GM19395 (cell line): ENCODE data around the gene ATP10A.

ENCODE experiments used
- ATAC-seq: cut with Tn5 transposase; IDR thresholded peaks from one replicate; pipeline ENCODE4 v1.9.1; 2021; ENCODE audit warnings: mild to moderate bottlenecking, moderate library complexity; ENCODE audit not compliant: unreplicated experiment

Gene ATP10A

DNA sequence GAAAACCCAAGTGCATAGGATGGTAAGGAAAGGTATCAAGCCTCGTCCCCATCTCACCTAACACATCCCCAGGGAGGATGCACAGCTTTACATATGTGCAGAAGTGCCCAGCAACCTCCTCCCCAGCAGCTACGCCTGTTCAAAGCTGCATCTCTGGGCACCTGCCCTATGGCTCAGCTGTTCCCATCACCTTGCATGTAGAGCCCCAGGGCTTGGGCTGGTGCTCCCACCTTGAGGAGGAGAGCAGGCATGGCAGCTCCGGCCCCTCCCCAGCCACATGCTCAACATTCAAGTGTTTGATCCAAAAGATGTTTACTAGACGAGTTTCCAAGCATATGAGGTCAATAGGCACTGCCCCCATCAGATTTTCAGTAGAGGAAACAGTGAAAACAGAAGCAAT, 173.5 kb downstream of the ATP10A start:
- ATAC-seq = no peak

DNA sequence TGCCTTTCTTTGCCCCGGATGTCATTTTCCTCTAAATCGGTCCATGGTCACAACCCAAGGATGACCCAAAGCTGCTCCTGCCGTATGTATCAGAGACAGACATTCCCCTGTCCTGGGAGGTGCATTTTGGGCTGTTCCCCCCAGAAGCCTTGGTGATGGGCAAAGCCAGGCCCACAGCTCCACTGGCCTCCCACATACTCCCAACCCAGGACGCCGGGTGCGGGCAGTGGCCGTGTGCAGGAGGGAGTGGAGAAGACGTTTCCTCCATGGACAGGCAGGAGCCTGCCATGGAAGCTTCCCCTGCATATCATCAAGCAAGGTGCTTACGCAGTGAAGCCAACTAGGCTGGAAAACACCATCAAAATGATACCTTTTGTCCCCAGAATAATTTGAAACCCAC, 175.0 kb downstream of the ATP10A start:
- no peak for ATAC-seq

GRCh38 chr15:25687689-25688088, 175.4 kb downstream of the ATP10A start:
- ATAC-seq = no peak

- ATAC-seq = no peak
Observed at GRCh38 chr15:25687276-25687675, 175.9 kb downstream of the ATP10A start.

DNA sequence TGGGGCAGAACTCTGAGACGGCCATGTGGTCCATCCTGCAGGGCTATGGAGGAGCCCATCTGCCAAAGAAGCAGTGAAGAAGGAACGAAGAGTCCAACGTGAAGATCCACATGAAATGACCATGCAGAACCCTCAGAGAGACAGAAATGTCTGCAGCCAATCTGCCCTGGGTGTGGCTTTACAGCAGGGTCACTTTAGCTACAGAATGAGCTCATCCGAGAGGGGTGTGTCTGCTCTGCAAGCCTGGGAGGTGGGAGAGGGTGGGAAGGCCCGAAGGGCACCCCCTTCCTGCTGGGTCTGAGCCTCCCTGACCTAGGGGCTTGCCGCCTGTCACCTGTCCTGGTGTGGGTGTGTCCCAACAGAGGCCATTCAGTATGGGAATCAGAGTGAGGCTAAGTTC, 176.3 kb downstream of the ATP10A start:
- ATAC-seq = no peak

DNA sequence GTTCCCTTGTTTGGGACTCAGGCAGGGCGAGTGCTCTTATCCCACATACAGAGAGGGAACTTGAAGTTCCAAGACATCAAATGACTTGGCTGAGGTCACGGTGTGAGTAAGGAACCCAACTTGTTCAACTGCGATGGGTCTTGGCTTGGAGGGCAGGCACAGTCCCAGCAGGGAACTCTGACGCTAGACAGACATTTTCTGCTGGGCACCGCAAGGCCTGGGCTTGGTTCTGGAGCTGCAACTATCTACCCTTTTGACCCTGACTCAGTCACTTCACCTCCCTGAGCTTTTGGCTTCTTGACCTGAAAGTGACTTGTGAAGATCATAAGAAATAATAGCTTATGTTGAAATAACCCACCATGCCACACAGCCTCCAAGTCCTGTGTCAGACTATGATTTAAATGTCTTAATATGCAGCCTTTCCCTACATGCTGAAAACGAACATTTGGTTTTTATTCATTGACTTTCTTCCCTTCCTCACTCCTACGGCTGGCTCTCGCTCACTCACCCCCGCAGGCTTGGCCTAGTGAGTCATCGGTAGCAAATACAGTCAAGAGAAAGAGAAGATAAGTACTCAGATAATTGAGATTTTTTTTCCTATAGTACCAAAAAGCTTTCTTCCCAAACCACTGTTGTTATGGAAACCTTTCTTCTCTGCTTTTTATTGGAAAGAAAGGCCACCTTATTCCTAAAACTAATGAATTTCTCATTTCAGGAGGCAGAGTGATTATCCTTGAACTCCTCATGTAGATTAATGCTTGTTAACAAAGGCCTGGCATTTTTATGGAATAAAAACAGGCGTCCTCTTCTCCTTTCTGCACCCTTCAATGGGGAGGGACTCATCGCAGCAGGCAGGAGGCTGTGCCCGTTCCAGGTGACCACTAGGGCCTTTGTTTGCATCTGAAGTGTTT, 178.4 kb downstream of the ATP10A start:
- no peak for ATAC-seq

DNA sequence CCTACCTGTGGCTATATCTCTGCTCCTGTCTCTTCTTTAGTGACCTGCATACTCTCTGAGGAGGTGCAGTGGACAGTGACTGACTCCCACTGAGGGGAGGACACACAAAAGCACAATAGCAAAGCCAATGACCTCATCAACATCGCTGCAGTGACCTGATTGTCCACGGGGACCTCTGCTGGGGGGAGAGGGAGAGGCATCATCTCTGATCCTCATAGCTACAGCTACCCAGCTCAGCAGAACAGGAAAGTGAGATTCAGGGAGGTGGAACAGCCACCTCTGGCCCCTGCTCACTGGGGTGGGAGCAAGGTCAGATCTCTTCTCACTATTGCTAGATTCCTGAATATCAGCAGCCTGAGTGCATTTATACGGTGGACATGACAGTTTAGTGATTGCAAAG, 179.2 kb downstream of the ATP10A start:
- ATAC-seq = no peak

DNA sequence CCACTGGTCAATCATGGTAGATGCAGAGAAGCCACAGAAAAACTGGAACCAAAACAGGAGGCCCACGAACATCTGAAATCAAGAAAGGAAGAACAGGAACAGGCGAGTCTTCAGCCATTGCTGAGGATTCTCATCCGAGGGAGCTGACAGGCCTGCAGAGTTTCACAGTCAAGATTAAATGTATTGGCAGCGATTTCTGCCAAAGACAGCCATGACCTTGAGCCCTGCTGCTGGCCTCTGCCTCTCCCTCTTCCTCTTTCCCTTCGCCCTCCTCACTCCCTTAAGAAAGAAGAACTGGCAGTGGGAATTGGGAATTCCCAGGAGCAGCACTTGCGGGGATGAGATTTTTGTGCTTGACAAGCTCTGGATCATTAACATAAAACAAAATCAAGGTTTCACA, 179.7 kb downstream of the ATP10A start:
- no peak for ATAC-seq

DNA sequence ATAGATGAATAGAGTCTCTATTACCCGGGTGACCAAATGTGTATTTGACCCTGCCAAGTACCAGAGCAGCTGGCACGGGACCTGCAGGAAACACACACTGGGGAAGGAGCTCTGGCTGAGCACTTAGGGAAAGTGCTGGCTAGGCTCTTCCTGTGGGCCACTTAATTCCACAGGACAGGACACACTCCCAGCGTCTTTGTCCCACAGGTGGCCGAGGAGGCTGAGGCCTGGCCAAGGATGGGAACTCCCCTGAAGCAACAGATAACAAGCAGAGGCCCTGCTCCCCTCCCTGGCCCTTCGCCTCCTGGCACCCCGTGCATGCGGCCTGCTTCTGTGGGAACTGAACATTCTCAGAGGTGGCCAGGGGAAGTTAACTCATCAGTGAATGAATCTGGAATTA, 180.8 kb downstream of the ATP10A start:
- no peak for ATAC-seq

DNA sequence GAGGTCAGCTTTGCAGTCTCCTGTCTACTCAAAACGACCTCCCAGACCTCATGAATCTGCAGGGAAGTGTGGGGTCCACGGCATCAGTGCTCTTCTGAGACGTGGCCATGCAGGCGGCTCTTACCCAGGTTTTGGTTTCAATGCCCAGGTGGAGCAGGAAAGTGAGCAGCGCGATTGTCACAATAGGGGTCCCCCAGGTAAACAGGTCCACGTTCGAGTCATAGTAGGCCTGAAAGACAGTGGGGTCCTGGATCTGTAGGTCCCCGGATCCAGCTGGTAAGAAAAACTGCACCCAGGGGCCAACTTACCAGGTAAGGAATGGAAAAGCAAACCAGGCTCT, 182.5 kb downstream of the ATP10A start:
- no peak for ATAC-seq

- ATAC-seq = no peak
Observed at GRCh38 chr15:25679964-25680685, 183.0 kb downstream of the ATP10A start.

DNA sequence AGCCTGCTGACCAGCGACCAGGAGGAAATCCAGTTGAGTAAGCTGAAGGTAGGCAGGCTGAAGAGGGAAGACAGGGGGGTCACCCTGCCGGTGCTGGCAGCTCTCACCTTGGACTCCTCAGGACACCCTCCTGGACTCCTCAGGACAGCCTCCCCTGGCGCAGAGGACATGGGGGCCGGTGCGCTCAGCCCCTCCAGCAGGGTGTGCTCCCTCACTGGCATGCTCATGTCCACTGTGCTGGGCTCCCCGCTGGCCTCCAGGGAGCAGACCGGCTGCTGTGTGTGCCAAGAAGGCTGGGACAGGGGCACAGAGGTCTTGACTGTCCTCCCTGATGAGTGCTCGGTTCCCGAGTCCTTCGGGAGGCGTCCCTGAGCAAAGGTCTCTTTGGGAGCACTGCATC, 183.6 kb downstream of the ATP10A start:
- no peak for ATAC-seq

- ATAC-seq = no peak
Observed at GRCh38 chr15:25678500-25678855, 184.6 kb downstream of the ATP10A start.

GRCh38 chr15:25677719-25678499, 185.2 kb downstream of the ATP10A start:
- ATAC-seq = no peak

- no peak for ATAC-seq
Observed at GRCh38 chr15:25676070-25676469, 187.1 kb downstream of the ATP10A start.

DNA sequence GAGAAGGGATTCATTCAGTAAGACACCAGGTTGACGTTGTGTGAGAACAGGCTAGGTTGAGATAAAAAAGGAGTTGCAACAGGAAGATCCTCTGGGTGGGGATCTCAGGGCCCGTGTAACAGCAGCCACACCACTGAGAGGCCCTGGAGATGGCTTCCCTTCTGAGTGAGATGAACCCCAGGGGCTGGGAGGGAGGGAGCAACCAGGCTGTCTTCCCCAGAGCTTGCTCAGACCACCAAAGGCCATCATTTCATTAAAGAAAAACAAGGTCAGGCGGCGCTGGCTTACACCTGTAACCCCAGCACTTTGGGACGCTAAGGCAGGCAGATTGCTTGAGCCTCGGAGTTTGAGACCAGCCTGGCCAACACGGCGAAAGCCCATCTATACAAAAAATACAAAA, 187.7 kb downstream of the ATP10A start:
- ATAC-seq = no peak

GRCh38 chr15:25674913-25675312, 188.2 kb downstream of the ATP10A start:
- ATAC-seq = no peak

DNA sequence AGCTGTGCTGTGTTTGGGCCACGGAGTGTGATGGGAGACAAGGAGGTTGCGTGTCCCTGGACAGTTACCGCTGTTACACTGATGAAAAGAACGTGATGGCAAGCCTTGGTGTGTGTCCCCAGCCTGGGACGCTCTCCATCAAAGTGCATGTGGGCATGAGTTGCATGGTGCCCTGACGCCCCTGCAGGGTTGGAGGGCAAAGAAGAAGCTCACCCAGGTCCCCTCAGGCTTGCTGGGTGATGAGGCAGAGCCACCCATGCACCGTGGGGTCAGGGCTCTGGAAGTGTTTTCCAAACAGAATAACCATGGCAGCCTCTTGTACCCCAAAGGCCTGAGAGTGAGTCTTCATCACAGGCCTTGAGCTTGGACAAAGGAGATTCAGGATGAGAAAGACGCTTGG, 189.2 kb downstream of the ATP10A start:
- ATAC-seq = no peak

GRCh38 chr15:25673351-25673750, 189.8 kb downstream of the ATP10A start:
- no peak for ATAC-seq

DNA sequence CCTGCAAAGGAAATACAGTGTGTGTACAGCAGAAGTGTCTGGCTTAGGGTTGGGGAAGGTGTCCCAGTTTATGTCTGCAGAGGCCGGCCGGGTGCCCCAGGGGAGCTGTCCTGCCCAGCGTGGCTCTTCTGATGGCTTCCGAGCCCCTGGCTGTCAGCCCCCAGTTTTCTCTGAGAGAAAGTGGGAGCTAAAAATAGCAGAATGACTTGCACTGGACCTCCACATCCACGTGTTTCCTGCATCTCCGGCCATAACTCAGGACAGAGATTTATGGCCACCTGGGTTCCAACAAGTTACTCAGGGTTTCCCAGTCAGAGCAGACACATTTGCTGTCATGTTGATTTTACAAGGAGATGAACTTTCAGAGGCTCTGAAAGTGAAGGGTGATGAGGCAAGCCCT, 192.0 kb downstream of the ATP10A start:
- no peak for ATAC-seq

DNA sequence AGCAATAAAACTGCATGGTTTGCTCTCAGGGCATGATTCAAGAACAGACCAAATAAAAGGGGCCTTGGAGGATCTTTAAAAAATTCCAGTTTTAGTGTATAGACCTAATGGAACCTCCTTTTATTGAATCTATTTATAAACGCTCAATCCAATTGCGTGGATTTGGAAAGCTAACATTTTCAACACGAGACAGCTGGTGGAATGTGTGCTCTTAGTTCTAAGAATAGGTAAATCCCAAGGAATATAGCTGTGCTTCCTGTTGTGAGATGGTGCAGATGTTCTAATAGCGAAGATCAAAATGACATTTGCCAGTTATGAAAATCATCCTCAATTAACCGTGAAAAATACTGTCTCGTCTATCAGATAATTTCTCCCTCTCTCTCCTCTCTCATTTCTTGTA, 192.5 kb downstream of the ATP10A start:
- ATAC-seq = no peak
